Kidney (tissue), 14 donors: ENCODE results near the gene TMEM245. TPM values are rescaled to one million over a fixed set of nuclear protein-coding genes. Genes with fewer than 3 reads are reported as not detected.
A peak's percentile ranks its signal among the peaks of the same experiment; 100 is the strongest.

ENCODE experiments used
- DNase-seq, 5 donors: peaks; one replicate each; pipeline ENCODE4 v3.0.0-alpha.2; 2013 to 2020
- FAIRE-seq: peaks from 2 replicates; lab custom pipeline; 2012; peaks lifted over from hg19 to GRCh38; lab: Jason Lieb, UNC
- H3K27ac ChIP-seq, 2 donors: one replicate each; pipeline ENCODE4 v1.7.0; 2013; ENCODE audit warnings: low read depth in 2 of 2, low read length in 2 of 2, inconsistent platforms in 1 of 2
- H3K27me3 ChIP-seq: one replicate; pipeline ENCODE4 v1.7.1; 2013; ENCODE audit warnings: low read length, inconsistent platforms; ENCODE audit not compliant: control insufficient read depth, insufficient read depth
- H3K36me3 ChIP-seq, 3 donors: one replicate each; pipeline versions ENCODE4 v1.7.0 to v1.7.1; 2013; ENCODE audit warnings: low read length in 3 of 3, control low read depth in 1 of 3, inconsistent platforms in 1 of 3; ENCODE audit not compliant: insufficient read depth in 3 of 3, control insufficient read depth in 2 of 3
- H3K4me1 ChIP-seq, 3 donors: one replicate each; pipeline versions ENCODE4 v1.7.0 to v1.7.1; 2013; ENCODE audit warnings: low read length in 3 of 3, inconsistent platforms in 1 of 3, low read depth in 1 of 3; ENCODE audit not compliant: control insufficient read depth in 2 of 3, insufficient read depth in 2 of 3
- H3K4me3 ChIP-seq, 3 donors: one replicate each; pipeline versions ENCODE4 v1.7.0 to v1.8.1; 2013; ENCODE audit warnings: low read length in 3 of 3, control low read depth in 1 of 3, inconsistent platforms in 1 of 3
- H3K9ac ChIP-seq, 3 donors: one replicate each; pipeline versions ENCODE4 v1.7.0 to v1.7.1; 2013; ENCODE audit warnings: low read length in 3 of 3, control low read depth in 1 of 3, inconsistent platforms in 1 of 3
- H3K9me3 ChIP-seq, 3 donors: one replicate each; pipeline versions ENCODE4 v1.7.0 to v1.7.1; 2013; ENCODE audit warnings: low read length in 3 of 3, control low read depth in 1 of 3, inconsistent platforms in 1 of 3; ENCODE audit not compliant: control insufficient read depth in 2 of 3, insufficient read depth in 1 of 3
- intact Hi-C: fragments of 100-400 bp; cut with DNase I; formaldehyde crosslinking; loops from one replicate; pipeline ENCODE4 v1.11.1; 2022
- polyA plus RNA-seq: library from polyadenylated mRNA; stranded (reverse); fragments of 350-450 nt; fragmentation: Illumina TruSeq; extraction: RNeasy Lipid Tissue Mini Kit (QIAGEN cat#74804); gene quantifications from one replicate; pipeline ENCODE4 v1.2.3, GENCODE V29; 2014; ENCODE audit warnings: low read depth, low replicate concordance; ENCODE audit not compliant: insufficient read depth
- total RNA-seq: library from RNA; stranded (reverse); fragmentation: NEBNext Ultra II Directional; extraction: Animal tissue kit (Norgen Biotek cat#: 25700); gene quantifications from one replicate; pipeline ENCODE4 v1.2.1, GENCODE V29; 2021
- TF ChIP-seq, protein P1 (sequence below): IDR thresholded peaks from 3 replicates; pipeline ENCODE4 v1.5.1; 2012; ENCODE audit warnings: mild to moderate bottlenecking, moderate library complexity, borderline replicate concordance; ENCODE audit not compliant: insufficient read depth; ENCODE audit errors: extremely low read depth
- donor health status: control.
- donor health status: control.
- donor health status: control.
- donor health status: control.
- donor health status: control.
- donor health status: DM: yes; HTN: yes; CAD: no.
- donor health status: Normal renal cell carcinoma (clear cell type).

The TMEM245 gene
- total and polyA plus RNA-seq, 2 donors from 2014 or later = 23.5 to 69.5 TPM

DNA sequence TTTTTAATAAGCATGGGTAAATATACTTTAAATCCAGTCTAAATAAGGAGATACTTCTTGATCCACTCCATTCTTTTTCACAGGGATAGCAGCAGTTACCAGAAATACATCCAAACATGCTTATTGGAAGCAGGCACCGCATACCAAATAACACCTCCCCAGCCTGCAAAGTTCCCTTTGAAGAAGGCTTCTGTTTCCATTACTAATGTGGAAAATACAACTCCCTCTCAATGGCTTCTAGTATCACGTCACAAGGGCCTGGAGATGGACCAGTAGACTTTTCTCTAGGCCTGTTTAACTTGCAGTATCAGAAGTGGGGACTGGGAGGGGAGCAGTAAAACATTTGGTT lies 20.8 kb downstream of the TMEM245 start:
- Histone ChIP-seq H3K4me1 (peaks cover 2 to 26% (median 21%) of the 10 kb centered on the region in 3 donors), H3K27me3 (no peaks in the 10 kb centered on the region), H3K9ac (peak overlapping the region in 1 of 3 donors; percentile 34), H3K9me3 (no peaks in the 10 kb centered on the region), H3K36me3 (peaks cover 0 to 11% (median 0%) of the 10 kb centered on the region in 3 donors), H3K27ac (peak overlapping the region; percentile 50 to 60), H3K4me3 (no peak overlapping the region)
- DNase-seq (peak in 2 of 5 donors; percentile 46 to 47), FAIRE-seq (no peak)
- TF ChIP-seq, protein P1, sequence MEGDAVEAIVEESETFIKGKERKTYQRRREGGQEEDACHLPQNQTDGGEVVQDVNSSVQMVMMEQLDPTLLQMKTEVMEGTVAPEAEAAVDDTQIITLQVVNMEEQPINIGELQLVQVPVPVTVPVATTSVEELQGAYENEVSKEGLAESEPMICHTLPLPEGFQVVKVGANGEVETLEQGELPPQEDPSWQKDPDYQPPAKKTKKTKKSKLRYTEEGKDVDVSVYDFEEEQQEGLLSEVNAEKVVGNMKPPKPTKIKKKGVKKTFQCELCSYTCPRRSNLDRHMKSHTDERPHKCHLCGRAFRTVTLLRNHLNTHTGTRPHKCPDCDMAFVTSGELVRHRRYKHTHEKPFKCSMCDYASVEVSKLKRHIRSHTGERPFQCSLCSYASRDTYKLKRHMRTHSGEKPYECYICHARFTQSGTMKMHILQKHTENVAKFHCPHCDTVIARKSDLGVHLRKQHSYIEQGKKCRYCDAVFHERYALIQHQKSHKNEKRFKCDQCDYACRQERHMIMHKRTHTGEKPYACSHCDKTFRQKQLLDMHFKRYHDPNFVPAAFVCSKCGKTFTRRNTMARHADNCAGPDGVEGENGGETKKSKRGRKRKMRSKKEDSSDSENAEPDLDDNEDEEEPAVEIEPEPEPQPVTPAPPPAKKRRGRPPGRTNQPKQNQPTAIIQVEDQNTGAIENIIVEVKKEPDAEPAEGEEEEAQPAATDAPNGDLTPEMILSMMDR = no peak
- intact Hi-C loops = no loop called here

DNA sequence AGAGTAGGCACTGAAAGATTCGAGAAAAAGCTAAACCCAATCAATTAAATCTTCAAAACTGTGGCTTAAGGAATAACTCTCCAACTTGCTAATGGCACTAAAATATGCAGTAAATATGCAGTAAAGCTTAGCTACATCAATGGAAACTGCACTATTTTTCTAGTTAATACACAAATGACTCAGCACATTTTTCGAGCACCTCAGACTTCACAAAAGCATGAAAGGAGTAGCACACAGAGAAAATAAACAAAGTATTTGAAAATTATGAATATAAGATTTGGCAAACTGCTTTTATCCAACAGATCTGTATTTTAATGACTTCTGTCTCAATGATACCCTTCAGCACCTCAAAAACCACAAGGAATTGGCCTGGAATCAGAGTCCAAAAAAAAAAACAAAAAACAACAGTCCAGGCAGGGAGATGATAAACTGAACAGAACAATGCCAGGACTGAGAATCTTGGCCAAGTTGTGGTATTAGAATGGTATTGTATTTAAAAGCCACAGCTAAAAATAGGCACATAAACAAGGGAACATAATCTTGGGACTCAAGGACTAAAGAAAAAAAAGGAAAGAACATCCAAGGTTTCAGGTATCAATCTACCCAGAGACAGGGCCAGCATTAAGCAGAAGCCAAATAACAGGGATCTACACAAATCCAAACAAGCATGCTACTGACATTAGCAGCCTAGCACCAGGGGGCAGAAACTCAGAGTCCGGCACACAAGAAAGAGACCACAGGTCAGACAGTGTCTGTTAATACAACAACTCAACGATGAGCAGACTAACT lies 21.4 kb downstream of the TMEM245 start:
- peaks cover 2 to 26% (median 21%) of the 10 kb centered on the region in 3 donors for H3K4me1 ChIP-seq
- TF ChIP-seq, protein P1 = peak; percentile 16
- peak in 3 of 5 donors; percentile 31 to 65 (median 63) for DNase-seq
- peaks cover 0 to 8% (median 2%) of the 10 kb centered on the region in 3 donors for H3K36me3 ChIP-seq
- no peak overlapping the region for H3K9ac ChIP-seq
- no peak for FAIRE-seq
- H3K9me3 ChIP-seq = no peaks in the 10 kb centered on the region
- intact Hi-C loops = no loop called here
- H3K27me3 ChIP-seq = no peaks in the 10 kb centered on the region
- peak overlapping the region; percentile 60 to 66 for H3K27ac ChIP-seq
- H3K4me3 ChIP-seq = no peak overlapping the region

DNA sequence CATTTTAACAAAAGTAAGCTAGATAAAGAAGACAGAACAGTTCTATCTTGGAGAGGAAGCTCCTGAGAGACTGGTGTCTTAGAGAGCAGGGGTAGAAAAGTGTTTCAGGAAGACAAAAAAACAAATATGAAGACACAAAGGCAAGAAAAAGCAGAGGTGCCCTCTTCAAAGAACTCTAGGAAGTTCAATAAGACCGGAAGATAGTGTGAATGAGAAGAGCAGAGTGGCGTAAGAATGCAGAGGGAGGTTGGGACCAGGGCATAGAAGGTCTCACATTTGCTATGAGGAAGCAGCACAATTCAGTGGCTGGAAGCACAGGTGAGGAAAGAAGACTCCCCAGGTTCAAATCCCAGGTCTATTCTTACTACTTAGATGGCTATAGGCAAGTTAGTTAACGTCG lies 22.6 kb downstream of the TMEM245 start:
- H3K27ac ChIP-seq = no peak overlapping the region
- no peak overlapping the region for H3K4me3 ChIP-seq
- H3K4me1 ChIP-seq = peaks cover 2 to 26% (median 21%) of the 10 kb centered on the region in 3 donors
- DNase-seq (no peak), FAIRE-seq (no peak)
- H3K9me3 ChIP-seq = no peaks in the 10 kb centered on the region
- no peak overlapping the region for H3K9ac ChIP-seq
- H3K27me3 ChIP-seq = no peaks in the 10 kb centered on the region
- TF ChIP-seq, protein P1 = no peak
- intact Hi-C loops = no loop called here
- peaks cover 4 to 8% (median 4%) of the 10 kb centered on the region in 3 donors for H3K36me3 ChIP-seq
